Measurements from ENCODE around the gene CEP104.

CEP104 gene

DNA sequence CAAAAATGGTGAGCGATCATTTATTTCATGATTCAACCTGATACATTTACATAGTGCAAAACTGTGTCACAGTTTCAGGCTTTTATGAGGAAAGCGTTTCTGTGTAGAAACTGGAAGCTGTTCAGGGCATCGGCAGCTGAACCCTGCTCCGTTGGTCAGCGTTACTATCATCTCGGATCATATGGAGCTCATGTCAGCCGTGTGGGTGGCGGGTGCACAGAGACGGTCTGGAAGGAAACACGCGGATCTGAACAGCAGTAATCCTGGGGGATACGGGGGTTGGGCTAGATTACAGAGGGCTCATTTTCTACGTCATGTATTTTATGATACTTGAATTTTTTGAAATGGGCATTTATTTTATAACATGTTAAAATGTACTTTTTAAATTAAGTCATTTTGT lies 28.0 kb upstream of the CEP104 start:
- TF ChIP-seq, protein P1, sequence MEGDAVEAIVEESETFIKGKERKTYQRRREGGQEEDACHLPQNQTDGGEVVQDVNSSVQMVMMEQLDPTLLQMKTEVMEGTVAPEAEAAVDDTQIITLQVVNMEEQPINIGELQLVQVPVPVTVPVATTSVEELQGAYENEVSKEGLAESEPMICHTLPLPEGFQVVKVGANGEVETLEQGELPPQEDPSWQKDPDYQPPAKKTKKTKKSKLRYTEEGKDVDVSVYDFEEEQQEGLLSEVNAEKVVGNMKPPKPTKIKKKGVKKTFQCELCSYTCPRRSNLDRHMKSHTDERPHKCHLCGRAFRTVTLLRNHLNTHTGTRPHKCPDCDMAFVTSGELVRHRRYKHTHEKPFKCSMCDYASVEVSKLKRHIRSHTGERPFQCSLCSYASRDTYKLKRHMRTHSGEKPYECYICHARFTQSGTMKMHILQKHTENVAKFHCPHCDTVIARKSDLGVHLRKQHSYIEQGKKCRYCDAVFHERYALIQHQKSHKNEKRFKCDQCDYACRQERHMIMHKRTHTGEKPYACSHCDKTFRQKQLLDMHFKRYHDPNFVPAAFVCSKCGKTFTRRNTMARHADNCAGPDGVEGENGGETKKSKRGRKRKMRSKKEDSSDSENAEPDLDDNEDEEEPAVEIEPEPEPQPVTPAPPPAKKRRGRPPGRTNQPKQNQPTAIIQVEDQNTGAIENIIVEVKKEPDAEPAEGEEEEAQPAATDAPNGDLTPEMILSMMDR (IDR thresholded peaks at IDR 0.05; ENCODE audit: insufficient read depth, low read length, missing control alignments): no peak
- CTCF ChIA-PET: no interaction called here
- H3K4me3 ChIP-seq (ENCODE audit: low read depth, low read length): no peak overlapping the region
- POLR2A ChIA-PET: interaction anchor here (1.4 kb wide), 1 partner anchor 14 kb away, joined by 6 read pairs; no protein-coding TSS in a partner anchor
- no peak for DNase-seq (ENCODE audit: low read depth, low spot score)

- CTCF ChIA-PET: no interaction called here
- H3K4me3 ChIP-seq (ENCODE audit: low read depth, low read length): no peak overlapping the region
- DNase-seq (ENCODE audit: low read depth, low spot score): no peak
- TF ChIP-seq, protein P1 (IDR thresholded peaks at IDR 0.05; ENCODE audit: insufficient read depth, low read length, missing control alignments): no peak
- POLR2A ChIA-PET: no interaction called here
These were observed 26.3 kb upstream of the CEP104 start for GRCh38 chr1:3883194-3883925.

DNA sequence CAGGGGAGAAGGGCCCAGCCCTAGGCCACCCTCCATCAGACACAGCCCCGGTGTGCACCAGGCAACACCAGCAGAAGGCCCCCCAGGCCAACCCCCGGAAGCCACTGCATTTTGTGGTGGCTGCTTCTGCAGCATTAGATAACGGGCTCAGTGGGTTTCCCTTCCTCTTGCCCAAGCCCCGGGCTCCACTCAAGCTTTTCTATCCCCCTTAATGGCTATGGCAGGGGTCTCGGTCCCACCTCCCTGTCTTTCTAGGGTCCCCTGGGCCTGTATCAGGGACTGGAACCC lies 24.1 kb upstream of the CEP104 start:
- POLR2A ChIA-PET: no interaction called here
- no peak overlapping the region for H3K4me3 ChIP-seq (ENCODE audit: low read depth, low read length)
- TF ChIP-seq, protein P1 (IDR thresholded peaks at IDR 0.05; ENCODE audit: insufficient read depth, low read length, missing control alignments): no peak
- no peak for DNase-seq (ENCODE audit: low read depth, low spot score)
- CTCF ChIA-PET: interaction anchor here (1.4 kb wide), 1 partner anchor 10 kb away, joined by 4 read pairs; no protein-coding TSS in a partner anchor

DNA sequence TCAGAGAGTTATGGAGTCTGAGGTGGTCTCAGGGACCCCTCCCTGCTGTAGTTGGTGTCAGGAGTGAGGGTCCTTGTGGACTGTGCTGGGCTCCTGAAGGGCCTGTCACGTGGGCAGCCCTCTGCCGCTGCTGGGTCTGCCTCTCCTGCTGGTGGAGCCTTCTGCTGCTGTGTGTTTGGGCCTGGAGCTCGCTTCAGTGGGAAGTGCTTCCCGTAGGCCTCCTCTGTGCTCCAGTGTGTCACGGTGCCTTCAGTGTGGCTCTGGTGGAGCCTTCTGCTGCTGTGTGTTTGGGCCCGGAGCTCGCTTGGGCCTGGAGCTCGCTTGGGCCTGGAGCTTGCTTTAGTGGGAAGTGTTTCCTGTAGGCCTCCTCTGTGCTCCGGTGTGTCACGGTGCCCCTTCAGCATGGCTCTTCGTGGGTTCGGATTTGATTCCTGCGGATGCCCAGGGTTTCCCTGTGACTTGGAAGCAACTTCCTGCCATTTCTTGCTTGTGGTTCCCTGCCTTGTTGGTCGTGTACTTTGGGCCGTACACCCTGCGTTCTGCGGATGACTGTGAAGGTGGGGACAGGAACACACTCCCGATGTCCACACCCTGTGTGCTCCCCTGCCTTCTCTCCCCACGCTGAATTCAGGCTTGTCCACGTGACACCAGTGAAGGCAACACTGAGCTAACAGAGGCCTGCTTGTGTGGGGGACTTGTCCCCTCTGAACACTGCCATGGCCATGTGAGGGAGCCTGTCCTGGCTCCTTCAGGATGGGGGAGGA lies 23.6 kb upstream of the CEP104 start:
- CTCF ChIA-PET: interaction anchor here (1.6 kb wide), 1 partner anchor 22 kb away, joined by 4 read pairs; no protein-coding TSS in a partner anchor
- TF ChIP-seq, protein P1 (IDR thresholded peaks at IDR 0.05; ENCODE audit: insufficient read depth, low read length, missing control alignments): no peak
- DNase-seq (ENCODE audit: low read depth, low spot score): no peak
- H3K4me3 ChIP-seq (ENCODE audit: low read depth, low read length): no peak overlapping the region
- POLR2A ChIA-PET: no interaction called here

DNA sequence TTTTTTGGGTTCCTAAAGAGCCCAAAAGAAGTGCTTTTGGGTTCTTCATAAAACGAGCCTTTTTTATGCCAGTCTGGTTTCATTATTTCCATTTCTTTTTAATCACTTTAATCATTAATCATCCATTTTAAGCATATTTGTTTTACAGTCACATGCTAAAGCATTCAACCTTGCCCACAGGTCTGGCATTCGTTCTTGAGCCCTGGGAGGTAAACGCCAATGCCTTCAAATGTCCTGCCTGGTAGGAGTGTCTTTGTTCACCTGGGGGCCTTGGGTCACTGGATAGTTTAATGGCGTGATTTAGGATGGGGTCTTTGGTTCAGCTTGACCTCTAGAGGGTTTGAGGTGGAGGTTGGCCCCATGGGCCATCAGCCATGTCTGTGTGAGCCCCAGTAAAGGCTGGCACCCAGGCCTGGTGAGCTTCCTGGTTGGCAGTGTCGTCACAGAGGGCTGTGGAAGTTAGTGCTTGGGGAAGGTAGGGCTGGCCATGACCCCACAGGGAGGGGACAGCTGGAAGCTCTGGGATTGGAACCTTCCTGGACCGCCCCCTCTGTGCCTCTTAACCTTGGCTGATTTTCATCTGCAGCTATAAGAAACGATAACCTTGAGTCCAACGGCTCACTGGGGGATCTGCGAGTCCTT lies 22.9 kb upstream of the CEP104 start:
- ChIA-PET CTCF (interaction anchor here (1.6 kb wide), 1 partner anchor 22 kb away, joined by 4 read pairs; no protein-coding TSS in a partner anchor), POLR2A (no interaction called here)
- H3K4me3 ChIP-seq (ENCODE audit: low read depth, low read length): no peak overlapping the region
- DNase-seq (ENCODE audit: low read depth, low spot score): no peak
- TF ChIP-seq, protein P1 (IDR thresholded peaks at IDR 0.05; ENCODE audit: insufficient read depth, low read length, missing control alignments): no peak

GRCh38 chr1:3879099-3879498 lies 22.1 kb upstream of the CEP104 start:
- POLR2A ChIA-PET: no interaction called here
- CTCF ChIA-PET: interaction anchor here (1.6 kb wide), 1 partner anchor 21 kb away, joined by 4 read pairs; no protein-coding TSS in a partner anchor
- no peak overlapping the region for H3K4me3 ChIP-seq (ENCODE audit: low read depth, low read length)
- DNase-seq (ENCODE audit: low read depth, low spot score): no peak
- TF ChIP-seq, protein P1 (IDR thresholded peaks at IDR 0.05; ENCODE audit: insufficient read depth, low read length, missing control alignments): no peak

Measured in AG04449 (cell line).